ENCODE measurements around the gene FHAD1.
A peak's percentile ranks its signal among the peaks of the same experiment; 100 is the strongest.

Gene FHAD1

DNA sequence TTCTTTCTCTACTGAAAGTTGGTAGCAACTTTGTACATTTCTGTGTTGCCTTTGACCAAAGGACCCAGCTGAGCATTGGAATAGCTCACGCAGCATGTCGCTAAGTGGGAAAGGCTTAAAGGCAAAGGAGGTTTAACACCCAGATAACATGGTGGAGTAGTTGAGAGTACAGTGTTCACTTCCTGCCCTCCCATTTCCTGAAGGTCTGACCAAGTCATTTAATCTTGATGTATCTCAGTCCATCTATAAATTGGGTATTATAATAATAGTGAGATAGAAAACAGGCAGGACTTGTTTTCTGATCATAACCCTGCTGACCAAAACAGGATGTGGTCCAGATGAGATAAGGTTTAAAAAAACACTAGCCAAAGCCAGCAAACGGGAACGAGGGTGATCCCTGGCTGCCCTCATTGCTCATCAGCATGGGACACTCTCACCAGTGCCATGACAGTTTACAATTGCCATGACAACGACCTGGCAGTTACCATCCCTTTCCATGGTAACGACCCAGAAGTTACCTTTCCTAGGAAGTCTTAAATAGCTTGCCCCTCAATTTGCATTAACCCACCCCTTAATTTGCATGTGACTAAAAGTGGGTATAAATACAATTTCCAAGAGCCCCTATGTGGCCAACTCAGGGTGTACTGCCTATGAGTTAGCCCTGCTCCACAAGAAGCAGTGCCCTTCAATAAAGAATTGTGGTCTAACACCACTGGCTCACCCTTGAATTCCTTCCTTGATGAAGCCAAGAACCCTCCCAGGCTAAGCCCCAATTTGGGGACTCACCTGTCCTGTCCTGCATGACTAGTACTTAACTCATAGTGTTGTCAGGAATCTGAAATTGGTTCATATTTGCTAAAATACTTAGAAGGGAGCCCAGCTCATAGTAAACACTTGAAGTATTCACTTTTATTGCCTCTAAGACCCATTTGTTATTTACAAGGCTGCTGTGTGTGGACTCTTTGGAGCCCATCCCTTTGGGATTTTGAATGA lies 28.4 kb upstream of the FHAD1 start:
- DNase-seq (ENCODE audit: low read depth in 2 of 2), result no peak

DNA sequence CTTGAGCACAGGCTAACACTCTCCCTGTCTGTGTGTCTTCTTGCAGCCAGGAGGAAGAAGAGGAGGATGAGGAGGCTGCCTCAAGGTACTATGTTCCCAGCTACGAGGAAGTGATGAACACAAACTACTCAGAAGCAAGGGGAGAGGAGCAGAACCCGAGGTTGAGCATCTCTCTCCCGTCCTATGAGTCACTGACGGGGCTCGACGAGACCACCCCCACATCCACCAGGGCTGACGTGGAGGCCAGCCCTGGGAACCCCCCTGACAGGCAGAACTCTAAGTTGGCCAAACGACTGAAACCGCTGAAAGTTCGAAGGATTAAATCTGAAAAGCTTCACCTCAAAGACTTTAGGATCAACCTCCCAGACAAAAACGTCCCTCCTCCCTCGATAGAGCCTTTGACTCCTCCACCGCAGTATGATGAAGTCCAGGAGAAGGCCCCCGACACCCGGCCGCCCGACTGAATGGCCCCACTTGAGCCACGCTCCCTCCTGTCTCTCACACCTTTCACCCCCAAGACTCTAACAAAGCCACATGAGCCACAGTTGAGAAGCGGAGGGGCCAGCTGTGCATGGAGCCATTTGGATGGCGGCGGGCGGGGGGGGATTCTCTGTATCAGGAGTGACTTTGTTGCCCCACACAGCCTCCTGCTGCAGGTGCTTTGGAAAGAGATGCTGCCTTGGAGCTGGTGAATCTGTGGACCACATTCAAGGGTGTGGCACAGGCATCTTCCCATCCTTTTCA lies 27.6 kb upstream of the FHAD1 start:
- peak in 1 of 2 donors; percentile 8 for DNase-seq (ENCODE audit: low read depth in 2 of 2)

DNA sequence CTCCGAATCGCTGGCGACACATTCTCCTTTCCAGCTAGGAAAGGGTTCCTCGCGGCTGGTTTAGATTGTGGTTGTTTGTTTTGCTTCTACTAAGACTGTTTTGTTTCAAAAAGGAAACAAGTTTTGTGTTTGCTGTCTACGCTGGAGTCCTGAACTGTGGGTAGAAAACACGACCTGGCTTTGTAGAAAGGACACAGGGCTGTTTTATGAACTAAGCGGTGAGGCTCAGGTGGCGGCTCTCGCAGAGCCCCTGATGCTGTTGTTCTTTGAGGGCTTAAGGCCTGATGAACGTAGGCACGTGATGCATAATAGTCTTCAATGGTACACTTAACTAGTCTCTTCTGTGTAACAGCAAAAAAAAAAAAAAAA lies 27.0 kb upstream of the FHAD1 start:
- DNase-seq (ENCODE audit: low read depth in 2 of 2), result no peak

DNA sequence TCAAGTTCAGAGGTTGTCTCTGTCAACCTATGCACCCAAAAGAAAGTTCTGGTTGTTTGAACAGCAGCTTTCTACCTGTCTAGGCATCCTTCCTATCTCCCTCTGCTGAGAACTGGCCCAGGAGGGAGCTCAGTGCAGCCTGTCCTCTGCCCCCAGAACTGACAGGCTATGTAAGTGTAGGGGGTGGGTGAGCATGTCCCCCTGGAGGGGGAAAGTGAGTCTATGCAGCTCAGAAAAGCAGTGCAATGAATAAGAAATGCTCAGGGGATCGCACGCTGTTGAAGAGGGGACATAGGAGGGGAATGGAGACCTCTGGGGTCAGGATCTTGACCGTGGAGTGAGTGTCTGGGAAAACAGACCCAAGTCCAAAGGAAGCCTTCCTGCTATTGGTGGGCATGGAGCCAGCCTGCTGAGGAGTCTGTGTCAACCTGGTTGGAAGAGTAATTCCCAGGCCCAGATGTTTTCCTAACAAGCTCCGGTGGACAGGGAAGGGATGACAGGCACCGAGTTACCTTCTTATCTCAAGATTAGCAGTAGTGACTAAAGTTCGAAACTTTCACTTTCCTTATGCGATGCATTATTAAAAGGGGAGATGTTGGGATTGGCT lies 26.1 kb upstream of the FHAD1 start:
- DNase-seq (ENCODE audit: low read depth in 2 of 2), result no peak

DNA sequence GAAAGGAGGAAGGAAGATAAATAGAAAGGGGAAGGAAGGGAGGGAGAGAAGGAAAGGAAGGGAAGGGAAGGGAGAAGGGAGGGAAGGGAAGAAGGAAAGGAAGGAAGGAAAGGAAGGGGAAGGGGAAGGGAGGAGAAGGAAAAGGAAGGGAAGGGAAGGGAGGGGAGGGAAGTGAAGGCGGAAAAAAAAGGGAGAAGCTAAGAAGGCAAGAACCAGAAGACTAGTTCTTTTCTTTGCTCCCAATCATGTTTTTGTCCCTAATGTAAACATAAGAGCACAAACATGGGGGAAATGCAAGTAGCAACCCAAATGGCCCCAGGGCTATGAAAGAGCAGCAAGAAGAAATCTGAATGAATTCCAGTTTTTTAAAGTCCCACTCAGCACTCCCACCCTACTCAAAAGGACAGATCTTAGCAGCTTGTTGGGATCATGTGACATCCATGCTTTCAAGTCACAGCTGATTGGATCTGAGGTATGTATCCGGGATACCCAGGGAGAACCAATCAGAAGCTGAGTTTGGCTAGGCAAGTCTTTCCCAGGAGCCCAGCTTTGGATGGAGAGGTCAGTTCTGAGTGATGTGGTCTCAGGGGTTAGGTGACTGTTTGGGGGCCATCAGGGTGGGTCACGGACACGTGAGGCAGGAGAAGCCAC lies 24.2 kb upstream of the FHAD1 start:
- DNase-seq (ENCODE audit: low read depth in 2 of 2), result no peak

DNA sequence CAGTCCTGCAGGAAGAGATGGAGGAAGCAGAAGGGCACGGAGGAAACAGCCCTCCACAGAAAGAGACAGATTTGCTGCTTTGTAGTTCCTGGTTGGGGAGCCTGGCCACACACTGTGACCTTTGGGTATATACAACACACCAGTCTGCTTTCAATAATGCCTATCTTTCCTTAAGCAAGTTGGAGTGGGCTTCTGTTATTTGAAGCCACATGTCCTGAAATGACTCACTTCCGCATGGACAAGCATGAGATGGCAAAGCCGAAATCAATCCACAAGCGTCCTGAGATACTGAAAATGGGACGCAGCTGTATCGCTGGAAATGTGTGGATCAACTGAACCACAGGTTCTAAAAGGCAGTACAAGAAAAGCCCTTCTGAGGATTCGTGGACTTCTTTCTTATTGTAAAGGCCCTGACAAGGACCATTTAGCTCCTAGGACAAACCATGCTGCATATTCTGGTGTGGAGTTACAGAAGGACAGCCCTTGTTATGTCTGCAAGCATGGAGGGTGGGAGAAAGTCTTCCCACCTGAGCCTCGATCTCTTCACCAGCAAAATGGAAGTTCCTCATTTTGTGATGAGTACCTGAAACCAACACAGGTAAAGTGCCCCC lies 22.7 kb upstream of the FHAD1 start:
- no peak for DNase-seq (ENCODE audit: low read depth in 2 of 2)

DNA sequence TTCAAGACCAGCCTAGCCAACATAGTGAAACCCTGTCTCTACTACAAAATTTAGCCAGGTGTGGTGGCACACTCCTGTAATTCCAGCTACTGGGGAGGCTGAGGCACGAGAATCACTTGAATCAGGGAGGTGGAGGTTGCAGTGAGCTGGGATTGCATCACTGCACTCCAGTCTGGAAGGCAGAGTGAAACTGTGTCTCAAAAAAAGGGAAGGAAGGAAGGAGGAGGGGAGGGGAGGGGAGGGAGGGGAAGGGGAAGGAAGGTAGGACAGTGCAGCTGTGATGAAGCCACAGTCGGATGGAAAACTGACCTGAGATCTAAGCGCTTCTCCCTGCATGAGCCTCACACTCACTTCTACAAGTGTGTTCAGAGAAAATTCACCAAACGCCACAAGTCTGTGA lies 22.0 kb upstream of the FHAD1 start:
- DNase-seq (ENCODE audit: low read depth in 2 of 2), result no peak

DNA sequence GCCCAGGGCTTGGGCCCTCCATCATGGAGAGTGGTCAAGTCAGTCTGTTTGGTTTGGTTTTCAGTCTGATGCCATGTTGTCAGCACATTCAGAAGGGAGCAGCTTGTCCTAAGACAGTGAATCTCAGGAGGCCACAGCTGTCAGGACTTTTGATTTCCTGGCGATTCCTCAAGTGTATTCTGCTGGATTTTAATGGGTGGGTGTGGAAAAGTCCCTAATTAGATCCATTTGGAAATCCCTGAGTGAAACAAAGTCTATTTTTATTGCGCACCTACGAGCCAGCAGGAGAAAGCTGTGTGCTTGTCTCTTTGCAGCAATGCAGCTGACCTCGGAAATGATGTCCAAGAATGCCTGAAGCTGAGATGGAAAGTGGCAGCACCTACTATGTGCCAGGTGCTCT lies 21.6 kb upstream of the FHAD1 start:
- DNase-seq (ENCODE audit: low read depth in 2 of 2), result no peak

DNA sequence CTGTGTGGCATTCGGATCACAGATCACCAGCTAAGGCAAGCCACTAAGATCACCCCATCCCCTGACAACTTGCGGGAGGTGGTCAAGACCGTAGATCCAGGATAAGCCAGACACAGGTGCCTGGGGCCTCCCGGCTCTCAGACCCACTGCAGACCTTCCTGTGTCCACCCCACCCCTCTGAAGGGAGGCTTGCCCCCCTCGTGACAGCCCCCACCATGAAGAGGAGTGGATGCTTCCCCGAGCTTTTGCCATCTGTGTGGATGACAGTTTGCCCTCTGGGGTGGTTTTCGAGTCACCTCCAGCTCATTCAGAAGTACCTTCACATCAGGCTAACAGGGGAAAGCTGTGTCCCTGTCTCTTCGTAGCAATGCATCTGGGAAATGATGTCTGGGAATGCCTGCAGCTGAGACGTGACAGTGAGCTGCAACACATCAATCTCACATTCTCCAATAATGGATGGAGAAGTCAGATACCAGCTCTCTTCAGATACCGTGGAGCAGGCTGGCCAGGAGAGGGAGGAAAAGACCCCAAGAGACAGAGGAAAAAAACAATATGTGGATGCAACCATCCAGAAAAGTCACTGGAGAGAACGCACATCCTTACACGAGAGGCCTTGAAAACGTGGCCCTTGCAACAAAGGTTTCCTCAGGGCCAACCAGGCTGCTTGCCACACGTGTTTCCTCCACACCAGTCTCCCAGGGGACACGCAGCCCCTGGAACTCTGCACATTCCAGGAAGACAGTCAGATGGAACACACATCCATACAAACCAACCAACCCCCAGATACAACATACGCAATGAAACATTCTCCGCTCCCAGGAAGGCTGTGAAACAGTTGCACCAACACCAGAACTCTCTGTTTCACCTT lies 20.4 kb upstream of the FHAD1 start:
- no peak for DNase-seq (ENCODE audit: low read depth in 2 of 2)

DNA sequence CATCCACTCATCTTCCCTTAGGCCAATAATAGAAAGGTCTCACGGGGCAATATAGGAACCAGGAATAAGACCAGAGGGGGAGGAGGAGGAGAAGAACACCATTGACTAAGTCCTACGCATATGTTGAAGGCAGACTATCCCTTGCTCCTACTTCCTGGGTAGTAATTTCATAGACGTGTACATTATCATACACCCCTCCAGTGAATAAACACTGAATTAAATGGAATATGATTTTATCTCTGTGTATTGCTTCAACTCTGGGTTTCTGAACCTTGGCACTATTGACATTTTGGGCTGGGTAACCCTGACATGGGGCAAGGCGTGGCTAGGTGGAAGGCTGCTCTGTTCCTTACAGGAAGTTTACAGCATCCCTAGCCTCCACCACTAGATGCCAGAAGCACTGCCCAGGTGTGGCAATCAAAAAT lies 17.3 kb upstream of the FHAD1 start:
- no peak for DNase-seq (ENCODE audit: low read depth in 2 of 2)

DNA sequence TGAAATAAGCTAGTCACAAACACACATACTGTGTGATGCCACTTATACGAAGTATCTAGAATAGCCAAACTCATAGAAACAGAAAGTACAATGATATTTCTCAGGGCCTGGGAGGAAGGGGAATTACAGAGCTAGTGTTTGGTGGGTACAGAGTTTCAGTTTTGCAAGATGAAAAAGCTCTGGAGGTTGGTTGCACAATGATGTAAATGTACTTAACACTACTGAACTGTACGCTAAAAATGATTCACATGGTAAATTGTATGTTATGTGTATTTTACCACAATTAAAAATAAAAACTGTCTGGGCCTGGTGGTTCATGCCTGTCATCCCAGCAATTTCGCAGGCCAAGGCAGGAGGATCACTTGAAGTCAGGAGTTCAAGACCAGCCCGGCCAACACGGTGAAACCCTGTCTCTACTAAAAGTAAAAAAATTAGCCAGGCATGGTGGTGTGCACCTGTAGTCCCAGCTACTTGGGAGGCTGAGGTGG lies 15.3 kb upstream of the FHAD1 start:
- no peak for DNase-seq (ENCODE audit: low read depth in 2 of 2)

DNA sequence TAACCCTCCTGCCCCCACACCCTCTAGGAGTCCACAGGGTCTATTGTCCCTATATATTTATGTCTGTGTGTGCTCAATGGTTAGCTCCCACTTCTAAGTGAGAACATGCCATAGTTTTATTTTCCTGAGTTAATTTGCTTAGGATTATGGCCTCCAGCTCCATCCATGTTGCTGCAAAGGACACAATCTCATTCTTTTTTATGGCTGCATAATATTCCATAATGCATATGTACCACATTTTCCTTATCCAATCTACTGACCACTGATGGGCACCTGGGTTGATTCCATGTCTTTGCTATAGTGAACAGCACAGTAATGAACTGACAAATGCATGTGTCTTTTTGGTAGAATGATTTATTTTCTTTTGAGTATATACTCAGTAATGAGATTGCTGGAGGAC lies 13.3 kb upstream of the FHAD1 start:
- DNase-seq (ENCODE audit: low read depth in 2 of 2), result no peak

DNA sequence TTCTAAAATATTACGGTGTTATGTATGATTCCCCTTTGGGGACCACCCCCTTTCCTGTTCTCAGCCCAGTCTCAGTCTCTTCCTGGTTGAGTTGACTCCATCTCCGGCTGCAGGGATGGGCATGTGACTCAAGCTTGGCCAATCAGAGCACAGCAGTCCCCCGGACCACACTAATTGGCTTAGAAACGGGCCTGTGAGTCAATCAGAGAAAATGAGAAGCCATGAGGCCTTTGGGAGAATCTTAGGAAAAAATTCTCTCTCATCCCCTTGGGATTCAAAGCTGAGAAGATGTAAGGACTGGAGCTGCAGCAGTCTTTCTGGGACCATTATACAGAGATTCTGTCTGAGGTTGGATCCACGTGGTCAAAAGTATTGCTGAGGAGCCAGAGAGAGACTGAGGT lies 10.7 kb upstream of the FHAD1 start:
- DNase-seq (ENCODE audit: low read depth in 2 of 2), result no peak

DNA sequence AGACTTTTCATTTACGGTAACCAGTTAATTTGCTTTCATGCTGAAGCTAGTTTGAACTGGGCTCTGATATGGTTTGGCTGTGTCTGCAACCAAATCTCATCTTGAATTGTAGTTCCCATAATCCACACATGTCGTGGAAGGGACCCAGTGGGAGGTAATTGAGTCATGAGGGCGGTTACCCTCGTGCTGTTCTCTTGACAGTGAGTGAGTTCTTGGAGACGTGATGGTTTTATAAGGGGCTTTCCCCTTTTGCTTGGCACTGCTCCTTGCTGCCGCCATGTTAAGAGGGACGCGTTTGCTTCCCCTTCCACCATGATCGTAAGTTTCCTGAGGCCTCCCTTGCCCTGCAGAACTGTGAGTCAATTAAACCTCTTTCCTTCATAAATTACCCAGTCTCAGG lies 10.3 kb upstream of the FHAD1 start:
- DNase-seq (ENCODE audit: low read depth in 2 of 2), result no peak

DNA sequence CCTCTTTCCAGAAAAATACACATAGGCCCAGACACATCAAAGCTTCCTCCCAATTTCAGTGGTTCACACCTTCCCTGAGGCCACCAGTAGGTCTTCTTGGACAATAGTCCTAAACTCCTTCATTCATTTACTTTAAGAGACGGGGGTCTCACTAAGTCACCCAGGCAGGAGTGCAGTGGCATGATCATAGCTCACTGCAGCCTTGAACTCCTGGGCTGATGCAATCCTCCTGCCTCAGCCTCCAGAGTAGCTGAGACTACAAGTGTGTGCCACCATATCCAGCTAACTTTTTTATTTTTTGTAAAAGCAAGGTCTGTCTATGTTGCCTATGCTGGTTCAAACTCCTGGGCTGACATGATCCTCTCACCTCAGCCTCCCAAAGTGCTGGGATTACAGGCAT lies 8.2 kb upstream of the FHAD1 start:
- DNase-seq (ENCODE audit: low read depth in 2 of 2), result no peak

DNA sequence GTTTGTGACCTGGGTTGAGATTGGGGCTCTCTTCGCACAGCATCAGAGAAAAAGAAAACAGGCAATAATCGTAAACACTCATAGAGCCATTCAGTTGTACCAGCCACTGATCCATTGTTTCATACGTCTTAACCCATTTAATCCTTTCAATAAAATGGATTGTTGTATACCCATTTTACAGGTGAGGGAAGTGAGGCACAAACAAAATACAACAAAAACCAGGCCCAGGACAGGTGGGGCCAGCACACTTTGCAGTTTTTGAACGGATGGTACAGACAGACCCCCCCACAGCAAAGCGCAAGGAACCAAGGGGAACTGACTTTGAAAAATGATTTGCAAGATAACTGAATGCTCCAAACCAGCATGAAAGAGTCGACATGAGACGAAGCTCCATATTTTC lies 4.3 kb upstream of the FHAD1 start:
- no peak for DNase-seq (ENCODE audit: low read depth in 2 of 2)

DNA sequence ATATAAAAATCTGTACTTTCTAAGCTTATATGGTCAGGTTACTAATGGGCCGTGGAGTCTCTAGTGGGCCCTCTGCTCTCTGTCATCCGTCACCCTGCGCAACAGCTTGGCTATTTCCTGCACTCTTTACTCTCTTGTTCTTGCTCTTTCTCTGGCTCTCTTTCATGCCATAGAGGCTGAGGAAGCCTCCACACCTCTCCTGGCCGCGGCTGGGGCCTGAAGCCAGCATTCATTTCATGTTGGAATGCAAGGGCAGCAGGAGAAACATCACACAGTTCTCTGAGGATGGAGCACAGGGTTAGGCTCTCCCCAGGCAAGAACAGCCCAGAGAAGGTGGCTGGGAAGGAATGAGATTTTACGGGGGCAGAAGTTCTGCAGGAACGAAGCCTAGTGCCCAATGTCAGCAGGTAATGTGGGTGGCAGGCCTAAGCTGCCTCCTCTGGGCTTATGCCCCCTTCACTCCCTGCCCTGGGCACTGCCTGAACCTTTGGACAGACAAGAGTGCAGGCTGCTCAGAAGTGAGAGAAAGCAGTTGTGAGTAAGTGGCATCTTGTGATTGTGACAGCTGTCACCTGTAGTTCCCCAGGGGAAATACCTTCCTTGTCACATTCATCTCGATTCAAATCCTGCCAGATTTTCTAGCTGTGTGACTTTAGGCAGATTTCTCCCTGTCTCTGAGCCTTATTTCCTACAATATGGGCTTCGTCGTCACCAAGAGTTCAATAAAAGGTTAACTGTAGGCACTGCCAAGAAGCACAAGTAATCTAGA lies 3.6 kb upstream of the FHAD1 start:
- DNase-seq (ENCODE audit: low read depth in 2 of 2), result no peak

DNA sequence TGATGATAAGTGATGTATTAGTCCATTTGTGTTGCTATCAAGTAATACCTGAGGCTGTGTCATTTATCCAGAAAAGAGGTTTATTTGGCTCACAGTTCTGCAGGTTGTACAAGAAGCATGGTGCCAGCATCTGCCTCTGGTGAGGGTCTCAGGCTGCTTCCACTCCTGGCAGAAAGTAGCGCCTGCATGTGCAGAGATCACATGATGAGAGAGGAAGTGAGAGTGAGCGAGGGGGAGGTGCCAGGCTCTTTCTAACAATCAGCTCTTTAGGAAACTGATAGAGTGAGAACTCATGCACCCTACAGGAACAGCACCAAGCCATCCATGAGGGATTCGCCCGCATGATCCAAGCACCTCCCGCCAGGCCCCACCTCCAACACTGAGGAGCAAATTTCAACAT lies 2.2 kb upstream of the FHAD1 start:
- DNase-seq (ENCODE audit: low read depth in 2 of 2), result no peak

DNA sequence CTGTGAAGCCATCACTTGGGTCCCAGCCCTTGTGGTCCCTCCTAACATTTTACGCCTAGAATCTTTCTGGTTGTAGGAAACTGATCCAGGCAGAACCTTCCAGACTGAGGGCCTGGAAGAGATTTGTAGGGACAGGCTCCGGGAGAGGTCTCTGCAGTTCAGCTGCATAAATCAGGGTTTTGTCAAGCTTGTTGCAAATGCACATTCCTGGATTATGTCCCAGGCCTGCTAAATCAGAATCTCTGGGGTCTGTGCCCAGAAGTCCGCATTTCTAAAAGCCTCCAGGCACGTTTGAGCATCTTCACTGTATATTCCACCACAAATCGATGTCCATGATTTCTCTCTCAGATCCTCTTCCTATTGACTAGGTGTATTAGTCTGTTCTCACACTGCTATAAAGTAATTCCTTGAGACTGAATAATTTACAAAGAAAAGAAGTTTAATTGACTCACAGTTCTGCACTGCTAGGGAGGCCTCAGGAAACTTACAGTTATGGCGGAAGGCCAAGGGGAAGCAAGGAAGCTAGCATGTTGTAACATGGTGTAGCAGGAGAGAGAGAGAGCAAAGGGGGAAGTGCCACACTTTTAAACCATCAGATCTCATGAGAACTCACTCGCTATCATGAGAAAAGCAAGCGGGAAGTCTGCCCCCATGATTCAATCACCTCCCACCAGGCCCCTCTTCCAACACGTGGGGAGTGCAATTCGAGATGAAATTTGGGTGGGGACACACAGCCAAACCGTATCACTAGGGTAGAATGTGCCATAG lies 1.2 kb upstream of the FHAD1 start:
- no peak for DNase-seq (ENCODE audit: low read depth in 2 of 2)
